Measurements from ENCODE around the gene PLCG1. TPM values are rescaled to one million over a fixed set of nuclear protein-coding genes. Genes with fewer than 3 reads are reported as not detected.

Gene PLCG1
- total RNA-seq, 1 experiment from 2014 or later, result 45.6 TPM

GRCh38 chr20:41181567-41181966 is 44.2 kb downstream of the PLCG1 start (continued):
- no peak for TF ChIP-seq ZNF274 (IDR thresholded peaks at IDR 0.05; ENCODE audit: low read depth, low read length)
- TF ChIP-seq SP1 (IDR thresholded peaks at IDR 0.05; ENCODE audit: low read depth), result no peak
- no peak for TF ChIP-seq CTCF (IDR thresholded peaks at IDR 0.05 in 2 of 3, conservative IDR thresholded peaks at IDR 0.05 in 1 of 3; ENCODE audit: borderline replicate concordance in 1 of 3, insufficient read depth in 1 of 3, low read depth in 2 of 3, low read length in 2 of 3)
- TF ChIP-seq ELF1 (IDR thresholded peaks at IDR 0.05; ENCODE audit: borderline replicate concordance, low read depth), result no peak

DNA sequence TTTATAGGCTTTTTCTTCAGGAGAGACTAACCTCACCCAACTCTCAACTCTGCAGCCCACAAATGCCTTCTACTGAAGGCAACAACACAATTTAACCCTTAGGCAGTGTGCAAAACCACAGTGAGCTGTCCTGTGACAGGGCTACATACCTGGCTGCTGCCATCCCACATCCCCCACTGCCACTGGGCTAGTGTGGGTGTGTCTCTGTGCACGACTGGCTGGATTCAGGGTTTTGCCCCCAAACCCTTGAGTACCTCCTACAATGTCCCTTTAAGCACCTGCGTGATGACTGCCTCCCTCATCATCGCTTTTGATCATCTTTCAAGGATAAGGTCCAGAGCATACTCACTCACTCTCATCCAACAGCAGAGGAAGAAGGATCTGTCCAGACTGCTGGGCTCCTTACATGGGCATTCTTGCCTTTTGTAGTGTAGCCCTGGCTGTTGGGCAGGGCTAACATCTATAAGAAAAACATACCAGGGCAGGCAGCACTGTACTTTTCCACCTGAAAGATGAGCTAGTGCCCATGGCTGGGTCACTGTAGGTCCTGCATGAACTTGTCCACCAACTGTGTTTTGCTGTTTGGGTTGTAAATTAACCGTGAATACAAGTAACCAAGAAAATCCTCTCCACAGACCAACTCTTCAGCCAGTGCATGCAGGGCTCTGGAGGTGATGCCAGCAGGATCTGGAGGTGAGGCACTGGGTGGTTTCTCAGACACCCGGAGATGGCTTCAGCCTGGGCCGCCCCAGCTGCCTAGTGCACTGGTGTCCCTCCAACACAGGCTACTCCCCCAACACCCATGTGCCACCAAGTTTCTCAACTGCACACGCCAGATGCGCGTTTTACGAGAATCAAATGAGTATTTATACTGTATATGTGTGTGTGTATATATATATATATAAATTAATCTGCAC is 45.2 kb downstream of the PLCG1 start:
- Histone ChIP-seq H3K9me2 (ENCODE audit: insufficient read depth) (no peaks in the 10 kb centered on the region), H3K4me2 (ENCODE audit: low read length) (no peak overlapping the region), H3K4me3 (replicated peaks in 1 of 2; ENCODE audit: low read depth in 1 of 2, low read length in 2 of 2) (no peak overlapping the region), H3K27me3 (ENCODE audit: insufficient read depth, low read length) (no peaks in the 10 kb centered on the region), H3K9ac (ENCODE audit: low read length) (no peak overlapping the region), H3K9me3 (ENCODE audit: control insufficient read depth in 1 of 2, insufficient read depth in 1 of 2, low read depth in 1 of 2, low read length in 2 of 2) (peaks cover 0 to 3% of the 10 kb centered on the region in 2 experiments; a peak in 1 of 4 replicates), H3K4me1 (ENCODE audit: control insufficient read depth in 1 of 2, insufficient read depth in 2 of 2, low read length in 2 of 2) (peaks cover 3 to 9% of the 10 kb centered on the region in 2 experiments; a peak in 3 of 4 replicates), H2AFZ (ENCODE audit: low read depth, low read length, poor library complexity, severe bottlenecking) (no peak overlapping the region), H4K20me1 (ENCODE audit: insufficient read depth) (no peaks in the 10 kb centered on the region), H3K27ac (ENCODE audit: low read depth, low read length) (no peak overlapping the region), H3K79me2 (ENCODE audit: insufficient read depth, low read length) (no peaks in the 10 kb centered on the region), H3K36me3 (ENCODE audit: control insufficient read depth in 1 of 2, insufficient read depth in 2 of 2, low read length in 2 of 2) (no peaks in the 10 kb centered on the region)
- RAD21 ChIA-PET (ENCODE audit: low non-redundant PET in 1 of 2, low total read pairs in 2 of 2, uncharacterized antibody in 2 of 2, unreplicated experiment in 2 of 2), result no interaction called here
- DNase-seq (ENCODE audit: low read depth, low spot score) (no peak), ATAC-seq (no peak)
- no TSS peak for BruUV-seq (replicated peaks)
- POLR2A ChIA-PET, result no interaction called here
- intact Hi-C loops (cut with micrococcal nuclease), result no loop called here
- CTCF ChIA-PET, result interaction anchor here (1.1 kb wide), 1 partner anchor 10 kb away, joined by 3 read pairs; no protein-coding TSS in a partner anchor
- TF ChIP-seq YY1 (IDR thresholded peaks at IDR 0.05; ENCODE audit: extremely low read depth, insufficient replicate concordance, low read depth, low read length) (no peak), CTCF (IDR thresholded peaks at IDR 0.05 in 2 of 3, conservative IDR thresholded peaks at IDR 0.05 in 1 of 3; ENCODE audit: borderline replicate concordance in 1 of 3, insufficient read depth in 1 of 3, low read depth in 2 of 3, low read length in 2 of 3) (no peak), EZH2phosphoT487 (IDR thresholded peaks at IDR 0.05; ENCODE audit: borderline replicate concordance) (no peak), SIN3A (IDR thresholded peaks at IDR 0.05; ENCODE audit: low read depth) (no peak), SP1 (IDR thresholded peaks at IDR 0.05; ENCODE audit: low read depth) (no peak), FOSL1 (IDR thresholded peaks at IDR 0.05; ENCODE audit: low read depth) (no peak), RAD21 (IDR thresholded peaks at IDR 0.05; ENCODE audit: low read depth) (no peak), SRF (IDR thresholded peaks at IDR 0.05; ENCODE audit: low read depth) (no peak), ZFX (IDR thresholded peaks at IDR 0.05) (no peak), ELF1 (IDR thresholded peaks at IDR 0.05; ENCODE audit: borderline replicate concordance, low read depth) (no peak), CEBPB (IDR thresholded peaks at IDR 0.05; ENCODE audit: low read depth) (no peak)
- TF ChIP-seq, protein P1, sequence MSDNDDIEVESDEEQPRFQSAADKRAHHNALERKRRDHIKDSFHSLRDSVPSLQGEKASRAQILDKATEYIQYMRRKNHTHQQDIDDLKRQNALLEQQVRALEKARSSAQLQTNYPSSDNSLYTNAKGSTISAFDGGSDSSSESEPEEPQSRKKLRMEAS (IDR thresholded peaks at IDR 0.05), result no peak
- TF ChIP-seq, protein P2, sequence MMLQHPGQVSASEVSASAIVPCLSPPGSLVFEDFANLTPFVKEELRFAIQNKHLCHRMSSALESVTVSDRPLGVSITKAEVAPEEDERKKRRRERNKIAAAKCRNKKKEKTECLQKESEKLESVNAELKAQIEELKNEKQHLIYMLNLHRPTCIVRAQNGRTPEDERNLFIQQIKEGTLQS (IDR thresholded peaks at IDR 0.05), result no peak
- TF ChIP-seq, protein P3, sequence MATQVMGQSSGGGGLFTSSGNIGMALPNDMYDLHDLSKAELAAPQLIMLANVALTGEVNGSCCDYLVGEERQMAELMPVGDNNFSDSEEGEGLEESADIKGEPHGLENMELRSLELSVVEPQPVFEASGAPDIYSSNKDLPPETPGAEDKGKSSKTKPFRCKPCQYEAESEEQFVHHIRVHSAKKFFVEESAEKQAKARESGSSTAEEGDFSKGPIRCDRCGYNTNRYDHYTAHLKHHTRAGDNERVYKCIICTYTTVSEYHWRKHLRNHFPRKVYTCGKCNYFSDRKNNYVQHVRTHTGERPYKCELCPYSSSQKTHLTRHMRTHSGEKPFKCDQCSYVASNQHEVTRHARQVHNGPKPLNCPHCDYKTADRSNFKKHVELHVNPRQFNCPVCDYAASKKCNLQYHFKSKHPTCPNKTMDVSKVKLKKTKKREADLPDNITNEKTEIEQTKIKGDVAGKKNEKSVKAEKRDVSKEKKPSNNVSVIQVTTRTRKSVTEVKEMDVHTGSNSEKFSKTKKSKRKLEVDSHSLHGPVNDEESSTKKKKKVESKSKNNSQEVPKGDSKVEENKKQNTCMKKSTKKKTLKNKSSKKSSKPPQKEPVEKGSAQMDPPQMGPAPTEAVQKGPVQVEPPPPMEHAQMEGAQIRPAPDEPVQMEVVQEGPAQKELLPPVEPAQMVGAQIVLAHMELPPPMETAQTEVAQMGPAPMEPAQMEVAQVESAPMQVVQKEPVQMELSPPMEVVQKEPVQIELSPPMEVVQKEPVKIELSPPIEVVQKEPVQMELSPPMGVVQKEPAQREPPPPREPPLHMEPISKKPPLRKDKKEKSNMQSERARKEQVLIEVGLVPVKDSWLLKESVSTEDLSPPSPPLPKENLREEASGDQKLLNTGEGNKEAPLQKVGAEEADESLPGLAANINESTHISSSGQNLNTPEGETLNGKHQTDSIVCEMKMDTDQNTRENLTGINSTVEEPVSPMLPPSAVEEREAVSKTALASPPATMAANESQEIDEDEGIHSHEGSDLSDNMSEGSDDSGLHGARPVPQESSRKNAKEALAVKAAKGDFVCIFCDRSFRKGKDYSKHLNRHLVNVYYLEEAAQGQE (IDR thresholded peaks at IDR 0.05; ENCODE audit: low read depth), result no peak
